ENCODE data around the gene ZNF282.
"Not testable (repeated sequence)": the region's sequence is repeated elsewhere in the genome, so short reads cannot be mapped to it uniquely, and the experiment has no call there.

The ZNF282 gene

GRCh38 chr7:149225656-149226055 is 30.3 kb downstream of the ZNF282 start:
- DNase-seq = no peak

- not testable (repeated sequence) for DNase-seq
Measured at GRCh38 chr7:149226366-149226765, 31.0 kb downstream of the ZNF282 start.

GRCh38 chr7:149226840-149227494 is 31.6 kb downstream of the ZNF282 start:
- no peak for DNase-seq

- DNase-seq = no peak
Measured at GRCh38 chr7:149228831-149229471, 33.6 kb downstream of the ZNF282 start.

GRCh38 chr7:149229526-149229925 is 34.2 kb downstream of the ZNF282 start:
- peak; percentile 31 for DNase-seq

GRCh38 chr7:149232362-149232761 is 37.0 kb downstream of the ZNF282 start:
- no peak for DNase-seq

GRCh38 chr7:149233655-149234204 is 38.4 kb downstream of the ZNF282 start:
- DNase-seq = not testable (repeated sequence)

GRCh38 chr7:149237502-149237901 is 42.2 kb downstream of the ZNF282 start:
- no peak for DNase-seq

- no peak for DNase-seq
Measured at GRCh38 chr7:149238051-149238450, 42.7 kb downstream of the ZNF282 start.

- DNase-seq = peak; percentile 92
Measured at GRCh38 chr7:149239345-149240143, 44.2 kb downstream of the ZNF282 start, which contains the start of gene ZNF212. ZNF212 (plus strand) TSS chr7:149239651; CDS start chr7:149239779, 128 bp downstream.

- no peak for DNase-seq
Measured at GRCh38 chr7:149240637-149241036, 45.3 kb downstream of the ZNF282 start.

- no peak for DNase-seq
Measured at GRCh38 chr7:149241696-149242095, 46.4 kb downstream of the ZNF282 start.

- no peak for DNase-seq
Measured at GRCh38 chr7:149245244-149245643, 49.9 kb downstream of the ZNF282 start.

- no peak for DNase-seq
Measured at GRCh38 chr7:149245744-149246143, 50.4 kb downstream of the ZNF282 start.

GRCh38 chr7:149248777-149249176 is 53.4 kb downstream of the ZNF282 start:
- no peak for DNase-seq

- not testable (repeated sequence) for DNase-seq
Measured at GRCh38 chr7:149250151-149250550, 54.8 kb downstream of the ZNF282 start.

GRCh38 chr7:149251518-149251917 is 56.2 kb downstream of the ZNF282 start:
- DNase-seq = not testable (repeated sequence)

GRCh38 chr7:149252378-149252777 is 57.0 kb downstream of the ZNF282 start:
- DNase-seq = no peak

- no peak for DNase-seq
Measured at GRCh38 chr7:149253665-149254064, 58.3 kb downstream of the ZNF282 start.

GRCh38 chr7:149254181-149254858 is 59.0 kb downstream of the ZNF282 start:
- DNase-seq = no peak

- DNase-seq = no peak
Measured at GRCh38 chr7:149255174-149255573, 59.8 kb downstream of the ZNF282 start.

- DNase-seq = no peak
Measured at GRCh38 chr7:149256568-149256967, 61.2 kb downstream of the ZNF282 start.

- DNase-seq = no peak
Measured at GRCh38 chr7:149257146-149257545, 61.8 kb downstream of the ZNF282 start.
